Lower lobe of right lung (tissue), 2 donors: ENCODE data around the gene ATRX. TPM values are rescaled to one million over a fixed set of nuclear protein-coding genes. Genes with fewer than 3 reads are reported as not detected.

Experiments used
- ATAC-seq, 2 donors: fragments of 200-7000 bp; cut with Tn5 transposase; one replicate each; pipeline ENCODE4 v1.9.1; 2020 to 2022; ENCODE audit warnings: mild to moderate bottlenecking in 2 of 2, moderate library complexity in 2 of 2
- DNase-seq: peaks from one replicate; pipeline ENCODE4 v3.0.0-alpha.2; 2020
- H3K27ac ChIP-seq: fragments of 200-600 bp; one replicate; pipeline ENCODE4 v1.8.0; 2022
- H3K27me3 ChIP-seq: fragments of 200-600 bp; one replicate; pipeline ENCODE4 v1.8.0; 2022; ENCODE audit warnings: low read depth
- H3K36me3 ChIP-seq: fragments of 200-600 bp; one replicate; pipeline ENCODE4 v1.8.0; 2022; ENCODE audit warnings: mild to moderate bottlenecking
- H3K4me1 ChIP-seq: fragments of 200-600 bp; one replicate; pipeline ENCODE4 v1.8.0; 2022
- H3K4me3 ChIP-seq: fragments of 200-600 bp; one replicate; pipeline ENCODE4 v1.8.0; 2022; ENCODE audit warnings: mild to moderate bottlenecking
- H3K9me3 ChIP-seq: fragments of 200-600 bp; one replicate; pipeline ENCODE4 v1.8.0; 2022
- intact Hi-C: fragments of 100-400 bp; cut with DNase I; formaldehyde crosslinking; loops from one replicate; pipeline ENCODE4 v1.11.0; 2022
- total RNA-seq: library from RNA; stranded (reverse); fragmentation: NEBNext Ultra II Directional; extraction: Animal tissue kit (Norgen Biotek cat#: 25700); gene quantifications from one replicate; pipeline ENCODE4 v1.2.1, GENCODE V29; 2021
- TF ChIP-seq, protein P1 (sequence below): fragments of 200-600 bp; IDR thresholded peaks from one replicate; pipeline ENCODE4 v1.8.0; 2022; ENCODE audit warnings: antibody characterized with exemption, mild to moderate bottlenecking
- donor health status: DM: no; HTN: yes; CAD: no; lungs with severe emphysema.

ATRX gene
- total RNA-seq, 1 donor from 2014 or later, result 88.8 TPM

DNA sequence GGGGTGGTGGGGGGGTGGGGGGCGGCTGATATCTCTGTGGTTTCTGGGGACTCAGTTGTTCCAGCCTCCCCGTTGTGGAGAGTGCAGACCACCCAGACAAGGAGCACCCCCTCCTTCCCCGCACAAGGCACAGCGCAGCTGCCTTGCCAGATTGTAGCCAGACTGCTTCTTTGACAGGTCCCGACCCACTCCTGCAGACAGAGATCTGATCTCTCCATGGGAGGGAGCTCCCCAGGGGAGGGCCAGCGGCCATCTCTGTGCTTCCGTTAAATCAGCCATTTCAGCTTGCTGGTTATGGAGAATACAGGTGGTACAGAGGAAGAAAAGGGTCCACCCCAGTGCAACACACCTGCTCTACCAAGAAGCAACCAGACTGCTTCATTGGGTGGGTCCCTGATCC is 258.0 kb downstream of the ATRX start:
- intact Hi-C loops, result no loop called here
- H3K27ac ChIP-seq, result no peak overlapping the region
- no peaks in the 10 kb centered on the region for H3K4me1 ChIP-seq
- ATAC-seq (no peak), DNase-seq (no peak)
- no peaks in the 10 kb centered on the region for H3K36me3 ChIP-seq
- peaks cover 11% of the 10 kb centered on the region for H3K9me3 ChIP-seq
- no peaks in the 10 kb centered on the region for H3K27me3 ChIP-seq
- TF ChIP-seq, protein P1, sequence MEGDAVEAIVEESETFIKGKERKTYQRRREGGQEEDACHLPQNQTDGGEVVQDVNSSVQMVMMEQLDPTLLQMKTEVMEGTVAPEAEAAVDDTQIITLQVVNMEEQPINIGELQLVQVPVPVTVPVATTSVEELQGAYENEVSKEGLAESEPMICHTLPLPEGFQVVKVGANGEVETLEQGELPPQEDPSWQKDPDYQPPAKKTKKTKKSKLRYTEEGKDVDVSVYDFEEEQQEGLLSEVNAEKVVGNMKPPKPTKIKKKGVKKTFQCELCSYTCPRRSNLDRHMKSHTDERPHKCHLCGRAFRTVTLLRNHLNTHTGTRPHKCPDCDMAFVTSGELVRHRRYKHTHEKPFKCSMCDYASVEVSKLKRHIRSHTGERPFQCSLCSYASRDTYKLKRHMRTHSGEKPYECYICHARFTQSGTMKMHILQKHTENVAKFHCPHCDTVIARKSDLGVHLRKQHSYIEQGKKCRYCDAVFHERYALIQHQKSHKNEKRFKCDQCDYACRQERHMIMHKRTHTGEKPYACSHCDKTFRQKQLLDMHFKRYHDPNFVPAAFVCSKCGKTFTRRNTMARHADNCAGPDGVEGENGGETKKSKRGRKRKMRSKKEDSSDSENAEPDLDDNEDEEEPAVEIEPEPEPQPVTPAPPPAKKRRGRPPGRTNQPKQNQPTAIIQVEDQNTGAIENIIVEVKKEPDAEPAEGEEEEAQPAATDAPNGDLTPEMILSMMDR, result no peak
- H3K4me3 ChIP-seq, result no peak overlapping the region

DNA sequence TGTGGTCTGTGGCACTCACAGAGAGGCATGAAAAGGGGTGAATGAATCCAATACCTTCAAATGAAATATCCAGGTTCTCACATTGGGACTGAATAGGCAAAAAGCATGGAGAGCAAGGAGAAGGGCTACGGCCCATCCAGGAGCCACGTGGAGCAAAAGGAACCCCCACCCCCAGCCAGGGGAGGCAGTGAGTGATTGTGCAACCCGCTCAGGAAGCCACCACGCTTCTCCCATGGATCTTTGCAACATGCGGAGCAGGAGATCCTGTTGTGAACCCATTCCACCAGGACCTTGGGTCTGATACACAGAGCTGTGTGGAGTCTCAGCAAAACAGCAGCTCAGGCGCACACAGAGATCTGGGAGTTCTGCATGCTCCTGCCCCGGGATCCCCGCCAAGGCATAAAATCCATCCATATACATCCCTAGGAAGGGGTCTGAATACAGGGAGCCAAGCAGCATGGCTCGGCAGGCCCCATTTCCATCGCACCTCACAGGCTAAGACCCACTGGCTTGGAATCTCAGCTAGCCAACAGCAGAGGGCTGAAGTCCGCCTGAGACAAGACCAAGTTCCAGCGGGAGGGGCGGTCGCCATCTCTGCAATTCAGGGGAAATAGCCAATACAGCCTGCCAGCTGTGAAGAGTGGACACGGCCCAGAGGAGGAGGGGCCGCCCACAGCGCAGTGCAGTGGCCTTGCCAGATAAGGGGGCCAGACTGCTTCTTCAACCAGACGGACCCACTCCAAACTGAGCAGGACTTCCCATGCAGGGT is 258.6 kb downstream of the ATRX start:
- H3K4me3 ChIP-seq, result no peak overlapping the region
- H3K4me1 ChIP-seq, result no peaks in the 10 kb centered on the region
- H3K27me3 ChIP-seq, result no peaks in the 10 kb centered on the region
- TF ChIP-seq, protein P1, result no peak
- no peak overlapping the region for H3K27ac ChIP-seq
- H3K9me3 ChIP-seq, result peaks cover 11% of the 10 kb centered on the region
- peak in 1 of 2 donors; percentile 45 for ATAC-seq
- DNase-seq, result no peak
- no peaks in the 10 kb centered on the region for H3K36me3 ChIP-seq
- intact Hi-C loops, result no loop called here

DNA sequence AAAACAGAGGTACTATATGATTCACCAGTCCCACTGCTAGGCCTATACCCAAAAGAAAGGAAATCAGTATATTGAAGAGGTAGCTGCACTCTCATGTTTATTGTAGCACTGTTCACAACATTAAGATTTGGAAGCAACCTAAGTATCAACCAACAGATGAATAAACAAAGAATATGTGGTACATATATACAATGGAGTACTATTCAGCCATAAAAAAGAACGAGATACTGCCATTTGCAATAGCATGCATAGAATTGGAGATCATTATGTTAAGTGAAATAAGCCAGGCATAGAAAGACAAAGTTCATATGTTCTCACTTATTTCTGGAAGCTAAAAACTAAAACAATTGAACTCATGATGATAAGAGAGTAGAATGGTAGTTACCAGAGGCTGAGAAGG is 266.3 kb downstream of the ATRX start:
- H3K27ac ChIP-seq, result no peak overlapping the region
- no peaks in the 10 kb centered on the region for H3K9me3 ChIP-seq
- TF ChIP-seq, protein P1, result no peak
- H3K27me3 ChIP-seq, result no peaks in the 10 kb centered on the region
- ATAC-seq (no peak), DNase-seq (no peak)
- intact Hi-C loops, result no loop called here
- no peaks in the 10 kb centered on the region for H3K4me1 ChIP-seq
- H3K4me3 ChIP-seq, result no peak overlapping the region
- peaks cover 15% of the 10 kb centered on the region for H3K36me3 ChIP-seq

DNA sequence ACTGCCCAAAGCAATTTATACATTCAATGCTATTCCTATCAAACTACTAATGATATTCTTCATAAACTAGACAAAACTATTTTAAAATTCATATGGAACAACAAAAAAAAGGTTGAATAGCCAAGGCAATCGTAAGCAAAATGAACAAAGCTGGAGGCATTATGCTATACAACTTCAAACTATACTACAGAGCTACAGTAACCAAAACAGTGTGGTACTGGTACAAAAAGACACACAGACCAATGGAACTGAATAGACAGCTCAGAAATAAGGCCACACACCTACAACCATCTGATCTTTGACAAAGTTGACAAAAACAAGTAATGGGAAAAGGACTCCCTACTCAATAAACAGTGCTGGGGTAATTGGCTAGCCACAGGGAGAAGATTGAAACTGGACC is 271.8 kb downstream of the ATRX start:
- intact Hi-C loops, result no loop called here
- H3K27ac ChIP-seq, result no peak overlapping the region
- ATAC-seq, result no peak
- no peak overlapping the region for H3K4me3 ChIP-seq
- no peaks in the 10 kb centered on the region for H3K27me3 ChIP-seq
- H3K9me3 ChIP-seq, result no peaks in the 10 kb centered on the region
- TF ChIP-seq, protein P1, result no peak
- no peaks in the 10 kb centered on the region for H3K4me1 ChIP-seq
- H3K36me3 ChIP-seq, result peaks cover 32% of the 10 kb centered on the region
- no peak for DNase-seq

DNA sequence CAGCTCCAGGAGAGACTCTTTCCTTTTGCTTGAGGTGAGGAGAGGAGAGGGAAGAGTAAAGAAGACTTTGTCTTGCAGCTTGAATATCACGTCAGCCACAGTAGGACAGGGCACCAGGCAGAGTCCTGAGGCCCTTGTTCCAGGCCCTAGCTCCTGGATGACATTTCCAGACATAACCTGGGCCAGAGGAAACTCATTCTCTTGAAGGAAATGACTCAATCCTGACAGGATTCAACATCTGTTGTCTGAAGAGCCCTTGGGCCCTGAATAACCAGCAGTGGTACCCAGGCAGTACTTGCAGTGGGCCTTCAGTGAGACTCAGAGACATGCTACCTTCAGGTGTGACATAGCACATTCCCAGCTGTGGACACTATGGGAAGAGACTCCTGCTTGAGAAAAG is 276.0 kb downstream of the ATRX start:
- H3K36me3 ChIP-seq, result peaks cover 49% of the 10 kb centered on the region
- H3K27me3 ChIP-seq, result no peaks in the 10 kb centered on the region
- H3K4me1 ChIP-seq, result no peaks in the 10 kb centered on the region
- ATAC-seq (no peak), DNase-seq (no peak)
- no peaks in the 10 kb centered on the region for H3K9me3 ChIP-seq
- intact Hi-C loops, result no loop called here
- TF ChIP-seq, protein P1, result no peak
- no peak overlapping the region for H3K4me3 ChIP-seq
- H3K27ac ChIP-seq, result no peak overlapping the region
